ENCODE results near the gene SP100.
A peak's percentile ranks its signal among the peaks of the same experiment; 100 is the strongest.

Gene SP100

GRCh38 chr2:230552181-230552580 lies 136.2 kb downstream of the SP100 start:
- no peak for DNase-seq (ENCODE audit: low read depth)

GRCh38 chr2:230557065-230557464 lies 141.1 kb downstream of the SP100 start:
- no peak for DNase-seq (ENCODE audit: low read depth)

- DNase-seq (ENCODE audit: low read depth), result no peak
Observed at GRCh38 chr2:230564805-230565779, 149.1 kb downstream of the SP100 start.

- DNase-seq (ENCODE audit: low read depth), result no peak
Observed at GRCh38 chr2:230569298-230569697, 153.3 kb downstream of the SP100 start.

- DNase-seq (ENCODE audit: low read depth), result no peak
Observed at GRCh38 chr2:230570987-230571386, 155.0 kb downstream of the SP100 start.

- no peak for DNase-seq (ENCODE audit: low read depth)
Observed at GRCh38 chr2:230575642-230576324, 159.8 kb downstream of the SP100 start.

GRCh38 chr2:230577114-230577513 lies 161.1 kb downstream of the SP100 start:
- no peak for DNase-seq (ENCODE audit: low read depth)

GRCh38 chr2:230578106-230578505 lies 162.1 kb downstream of the SP100 start:
- DNase-seq (ENCODE audit: low read depth), result no peak

GRCh38 chr2:230582851-230583283 lies 166.9 kb downstream of the SP100 start:
- DNase-seq (ENCODE audit: low read depth), result peak; percentile 26

- DNase-seq (ENCODE audit: low read depth), result no peak
Observed at GRCh38 chr2:230583581-230583980, 167.6 kb downstream of the SP100 start.

- DNase-seq (ENCODE audit: low read depth), result no peak
Observed at GRCh38 chr2:230586328-230586982, 170.5 kb downstream of the SP100 start.

GRCh38 chr2:230589025-230589424 lies 173.0 kb downstream of the SP100 start:
- no peak for DNase-seq (ENCODE audit: low read depth)

GRCh38 chr2:230589497-230590015 lies 173.6 kb downstream of the SP100 start:
- no peak for DNase-seq (ENCODE audit: low read depth)

- DNase-seq (ENCODE audit: low read depth), result no peak
Observed at GRCh38 chr2:230590333-230590732, 174.3 kb downstream of the SP100 start.

- no peak for DNase-seq (ENCODE audit: low read depth)
Observed at GRCh38 chr2:230591850-230592249, 175.8 kb downstream of the SP100 start.

- DNase-seq (ENCODE audit: low read depth), result no peak
Observed at GRCh38 chr2:230592775-230593174, 176.8 kb downstream of the SP100 start.
